ENCODE measurements around the gene JTB.

Gene JTB

GRCh38 chr1:153978274-153978909 is 918 bp upstream of the JTB start:
- Histone ChIP-seq H3K36me3 (ENCODE audit: control insufficient read depth, insufficient read depth, low read length) (no peaks in the 10 kb centered on the region), H2AFZ (peak overlapping the region; percentile 93), H3K4me3 (ENCODE audit: low read depth, low read length) (peak overlapping the region; percentile 82), H3K27ac (peak overlapping the region; percentile 81), H3K27me3 (ENCODE audit: control insufficient read depth, insufficient read depth, low read length) (no peaks in the 10 kb centered on the region), H3K9ac (no peak overlapping the region), H3K79me2 (no peaks in the 10 kb centered on the region), H3K9me3 (ENCODE audit: control insufficient read depth, low read length) (no peaks in the 10 kb centered on the region), H3K4me1 (no peaks in the 10 kb centered on the region), H3K4me2 (ENCODE audit: low read length) (peak overlapping the region; percentile 81)
- no peak for TF ChIP-seq CTCF (IDR thresholded peaks at IDR 0.05)

- H3K27ac ChIP-seq = peak overlapping the region; percentile 81
- peak overlapping the region; percentile 82 for H3K4me3 ChIP-seq (ENCODE audit: low read depth, low read length)
- H3K36me3 ChIP-seq (ENCODE audit: control insufficient read depth, insufficient read depth, low read length) = no peaks in the 10 kb centered on the region
- H3K4me1 ChIP-seq = no peaks in the 10 kb centered on the region
- H2AFZ ChIP-seq = peak overlapping the region; percentile 93
- H3K79me2 ChIP-seq = no peaks in the 10 kb centered on the region
- no peak for TF ChIP-seq CTCF (IDR thresholded peaks at IDR 0.05)
- H3K9me3 ChIP-seq (ENCODE audit: control insufficient read depth, low read length) = no peaks in the 10 kb centered on the region
- no peaks in the 10 kb centered on the region for H3K27me3 ChIP-seq (ENCODE audit: control insufficient read depth, insufficient read depth, low read length)
- H3K4me2 ChIP-seq (ENCODE audit: low read length) = peak overlapping the region; percentile 81
- peak overlapping the region; percentile 13 for H3K9ac ChIP-seq
Measured at GRCh38 chr1:153976819-153977249, 640 bp downstream of the JTB start.

GRCh38 chr1:153973525-153973924 is 3.9 kb downstream of the JTB start:
- no peak for TF ChIP-seq CTCF (IDR thresholded peaks at IDR 0.05)
- Histone ChIP-seq H3K27ac (no peak overlapping the region), H3K4me3 (ENCODE audit: low read depth, low read length) (no peak overlapping the region), H3K4me2 (ENCODE audit: low read length) (no peak overlapping the region), H2AFZ (no peak overlapping the region), H3K27me3 (ENCODE audit: control insufficient read depth, insufficient read depth, low read length) (no peaks in the 10 kb centered on the region), H3K4me1 (peaks cover under 1% of the 10 kb centered on the region), H3K36me3 (ENCODE audit: control insufficient read depth, insufficient read depth, low read length) (no peaks in the 10 kb centered on the region), H3K9me3 (ENCODE audit: control insufficient read depth, low read length) (no peaks in the 10 kb centered on the region), H3K79me2 (no peaks in the 10 kb centered on the region), H3K9ac (no peak overlapping the region)

GRCh38 chr1:153973071-153973470 is 4.4 kb downstream of the JTB start:
- H3K27me3 ChIP-seq (ENCODE audit: control insufficient read depth, insufficient read depth, low read length) = no peaks in the 10 kb centered on the region
- no peak for TF ChIP-seq CTCF (IDR thresholded peaks at IDR 0.05)
- peaks cover 3% of the 10 kb centered on the region for H3K4me1 ChIP-seq

GRCh38 chr1:153970346-153970745 is 7.1 kb downstream of the JTB start:
- H3K4me1 ChIP-seq = peaks cover 7% of the 10 kb centered on the region
- no peaks in the 10 kb centered on the region for H3K79me2 ChIP-seq
- no peak overlapping the region for H3K9ac ChIP-seq
- H3K4me2 ChIP-seq (ENCODE audit: low read length) = no peak overlapping the region
- no peaks in the 10 kb centered on the region for H3K27me3 ChIP-seq (ENCODE audit: control insufficient read depth, insufficient read depth, low read length)
- no peak overlapping the region for H3K4me3 ChIP-seq (ENCODE audit: low read depth, low read length)
- H3K9me3 ChIP-seq (ENCODE audit: control insufficient read depth, low read length) = no peaks in the 10 kb centered on the region
- no peak overlapping the region for H3K27ac ChIP-seq
- no peak for TF ChIP-seq CTCF (IDR thresholded peaks at IDR 0.05)
- H3K36me3 ChIP-seq (ENCODE audit: control insufficient read depth, insufficient read depth, low read length) = no peaks in the 10 kb centered on the region
- no peak overlapping the region for H2AFZ ChIP-seq

More at GRCh38 chr1:153973071-153973470, 4.4 kb downstream of the JTB start:
- Histone ChIP-seq H3K79me2 (no peaks in the 10 kb centered on the region), H2AFZ (no peak overlapping the region), H3K27ac (no peak overlapping the region), H3K9ac (no peak overlapping the region), H3K36me3 (ENCODE audit: control insufficient read depth, insufficient read depth, low read length) (no peaks in the 10 kb centered on the region), H3K4me2 (ENCODE audit: low read length) (no peak overlapping the region), H3K9me3 (ENCODE audit: control insufficient read depth, low read length) (no peaks in the 10 kb centered on the region), H3K4me3 (ENCODE audit: low read depth, low read length) (no peak overlapping the region)
